ENCODE results near the gene EIPR1.

DNA sequence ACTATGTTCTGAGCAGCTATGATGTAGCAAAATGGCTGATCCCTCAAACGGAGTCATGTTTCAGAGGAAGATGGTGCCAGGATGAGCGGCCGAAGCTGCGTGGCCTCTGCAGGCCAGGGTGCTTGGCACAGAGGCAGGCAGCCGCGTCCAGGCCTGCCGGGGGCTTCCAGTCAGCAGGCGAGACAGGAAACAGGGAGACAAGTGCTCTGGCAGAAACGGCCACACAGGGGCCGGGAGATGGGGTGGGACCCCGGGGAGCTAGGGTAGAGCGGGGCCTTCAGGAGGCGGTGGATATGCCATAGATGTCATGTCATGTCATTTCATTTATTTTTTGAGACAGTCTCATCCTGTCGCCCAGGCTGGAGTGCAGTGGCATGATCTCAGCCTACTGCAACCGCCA lies 50.7 kb downstream of the EIPR1 start:
- TF ChIP-seq, protein P1, sequence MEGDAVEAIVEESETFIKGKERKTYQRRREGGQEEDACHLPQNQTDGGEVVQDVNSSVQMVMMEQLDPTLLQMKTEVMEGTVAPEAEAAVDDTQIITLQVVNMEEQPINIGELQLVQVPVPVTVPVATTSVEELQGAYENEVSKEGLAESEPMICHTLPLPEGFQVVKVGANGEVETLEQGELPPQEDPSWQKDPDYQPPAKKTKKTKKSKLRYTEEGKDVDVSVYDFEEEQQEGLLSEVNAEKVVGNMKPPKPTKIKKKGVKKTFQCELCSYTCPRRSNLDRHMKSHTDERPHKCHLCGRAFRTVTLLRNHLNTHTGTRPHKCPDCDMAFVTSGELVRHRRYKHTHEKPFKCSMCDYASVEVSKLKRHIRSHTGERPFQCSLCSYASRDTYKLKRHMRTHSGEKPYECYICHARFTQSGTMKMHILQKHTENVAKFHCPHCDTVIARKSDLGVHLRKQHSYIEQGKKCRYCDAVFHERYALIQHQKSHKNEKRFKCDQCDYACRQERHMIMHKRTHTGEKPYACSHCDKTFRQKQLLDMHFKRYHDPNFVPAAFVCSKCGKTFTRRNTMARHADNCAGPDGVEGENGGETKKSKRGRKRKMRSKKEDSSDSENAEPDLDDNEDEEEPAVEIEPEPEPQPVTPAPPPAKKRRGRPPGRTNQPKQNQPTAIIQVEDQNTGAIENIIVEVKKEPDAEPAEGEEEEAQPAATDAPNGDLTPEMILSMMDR (conservative IDR thresholded peaks at IDR 0.05) = no peak
- no peak for TF ChIP-seq EZH2 (IDR thresholded peaks at IDR 0.05; ENCODE audit: low read depth)
